HepG2 (cell line): ENCODE results near the gene NPBWR2. TPM values are rescaled to one million over a fixed set of nuclear protein-coding genes. Genes with fewer than 3 reads are reported as not detected.

Experiments used
- ATAC-seq: fragments of 200-7000 bp; cut with Tn5 transposase; 3 replicates; pipeline ENCODE4 v1.9.1; 2020; ENCODE audit warnings: mild to moderate bottlenecking, moderate library complexity
- BruUV-seq: library from RNA; stranded (reverse); fragments of 400-500 nt; replicated peaks from 2 replicates; lab custom pipeline; 2021; lab: Mats Ljungman, UMichigan
- CTCF ChIA-PET: fragments of 300-600 bp; formaldehyde crosslinking; extraction: SDS; loops from one replicate; lab custom pipeline; 2021; ENCODE audit warnings: low total read pairs, inconsistent platforms, low intra/inter-chr PET ratio; lab: Yijun Ruan, JAX
- POLR2A ChIA-PET: fragments of 350-600 bp; sonication (Branson Sonifier 250); formaldehyde crosslinking; loops from one replicate; lab custom pipeline; 2020; ENCODE audit warnings: antibody characterized with exemption, inconsistent platforms; lab: Yijun Ruan, JAX
- DNase-seq: peaks from one replicate; pipeline ENCODE4 v3.0.0-alpha.2; 2015; ENCODE audit warnings: low spot score
- FAIRE-seq: peaks from 3 replicates; lab custom pipeline; 2011; peaks lifted over from hg19 to GRCh38; lab: Jason Lieb, UNC
- H2AFZ ChIP-seq: one replicate; pipeline ENCODE4 v1.6.1; 2011; ENCODE audit warnings: low read length, inconsistent platforms
- H3K27ac ChIP-seq: fragments of 300-600 bp; 3 replicates; pipeline ENCODE4 v1.8.0; 2011; ENCODE audit warnings: mixed run types, mild to moderate bottlenecking, mixed read lengths, low read length, inconsistent platforms; ENCODE audit not compliant: insufficient read depth; ENCODE audit errors: extremely low read length
- H3K27me3 ChIP-seq, 2 experiments: fragments of 200-600 bp in 1 of 2; 2 replicates in 1 of 2; 3 replicates in 1 of 2; pipeline versions ENCODE4 v1.6.0 to v1.8.0; 2011; ENCODE audit warnings: low read length in 2 of 2, mild to moderate bottlenecking in 2 of 2, moderate library complexity in 2 of 2, inconsistent platforms in 1 of 2; ENCODE audit not compliant: insufficient read depth in 2 of 2, control insufficient read depth in 1 of 2
- H3K36me3 ChIP-seq, 2 experiments: fragments of 200-600 bp in 1 of 2; replicated peaks in 1 of 2; 2 replicates in 1 of 2; 3 replicates in 1 of 2; pipeline versions ENCODE4 v1.5.1 to v1.8.0; 2011; ENCODE audit warnings: low read length in 2 of 2, inconsistent platforms in 1 of 2; ENCODE audit not compliant: insufficient read depth in 2 of 2, control insufficient read depth in 1 of 2
- H3K4me1 ChIP-seq: 2 replicates; pipeline ENCODE4 v1.5.1; 2012; ENCODE audit warnings: low read length, inconsistent platforms; ENCODE audit not compliant: insufficient read depth
- H3K4me2 ChIP-seq: 2 replicates; pipeline ENCODE4 v1.6.0; 2011; ENCODE audit warnings: low read depth, low read length, inconsistent platforms
- H3K4me3 ChIP-seq, 3 experiments: fragments of 200-600 bp in 1 of 3; sonication (generic), shearing (Covaris generic) in 1 of 3; replicated peaks in 1 of 3; 2 replicates each; pipeline ENCODE4 v1.5.1; 2011 to 2016; ENCODE audit warnings: low read length in 3 of 3, inconsistent platforms in 2 of 3, low read depth in 2 of 3, mild to moderate bottlenecking in 2 of 3, control low read depth in 1 of 3, mixed read lengths in 1 of 3; ENCODE audit not compliant: insufficient read depth in 1 of 3
- H3K79me2 ChIP-seq: one replicate; pipeline ENCODE4 v1.6.1; 2011; ENCODE audit warnings: low read length, inconsistent platforms; ENCODE audit not compliant: insufficient read depth
- H3K9ac ChIP-seq: 2 replicates; pipeline ENCODE4 v1.6.0; 2011; ENCODE audit warnings: mild to moderate bottlenecking, low read depth, low read length, inconsistent platforms; ENCODE audit not compliant: insufficient read depth
- H3K9me3 ChIP-seq: 2 replicates; pipeline ENCODE4 v1.5.1; 2012; ENCODE audit warnings: mild to moderate bottlenecking, low read length
- H4K20me1 ChIP-seq: 2 replicates; pipeline ENCODE4 v1.6.0; 2011; ENCODE audit warnings: inconsistent platforms, mild to moderate bottlenecking, low read length, moderate library complexity; ENCODE audit not compliant: insufficient read depth
- CBFB ChIP-seq: sonication (generic); formaldehyde crosslinking; IDR thresholded peaks from 2 replicates; pipeline ENCODE4 v1.4.0; 2020; ENCODE audit warnings: missing genetic modification reagents
- EEA1 ChIP-seq: sonication (generic); formaldehyde crosslinking; IDR thresholded peaks from 2 replicates; pipeline ENCODE4 v1.5.1; 2020; ENCODE audit warnings: mild to moderate bottlenecking, missing genetic modification reagents, borderline replicate concordance
- NR2F6 ChIP-seq, 2 experiments: IDR thresholded peaks; 2 replicates each; pipeline ENCODE4 v1.6.1; 2016; ENCODE audit warnings: antibody characterized with exemption in 1 of 2, mild to moderate bottlenecking in 1 of 2
- ZBTB20 ChIP-seq: sonication (generic); formaldehyde crosslinking; IDR thresholded peaks from 2 replicates; pipeline ENCODE4 v1.8.1; 2023; ENCODE audit warnings: missing genetic modification reagents, low read depth, mild to moderate bottlenecking, borderline replicate concordance
- ZNF337 ChIP-seq: sonication (generic); formaldehyde crosslinking; IDR thresholded peaks from 2 replicates; pipeline ENCODE4 v1.5.1; 2020; ENCODE audit warnings: missing genetic modification reagents, low read depth, mild to moderate bottlenecking, borderline replicate concordance
- ZNF564 ChIP-seq: sonication (generic); formaldehyde crosslinking; IDR thresholded peaks from 2 replicates; pipeline ENCODE4 v1.8.1; 2023; ENCODE audit warnings: mild to moderate bottlenecking, missing genetic modification reagents
- WGBS: methylation state at CpG from one replicate; pipeline ENCODE4 v1.1.6; 2017; ENCODE audit warnings: low lambda C conversion rate; 5-methylcytosine and 5-hydroxymethylcytosine counted together
- in situ Hi-C: cut with HindIII; loops from 2 replicates; pipeline ENCODE4 v1.10.0; 2017; ENCODE audit warnings: low pct_unique_long_range_greater_than_20kb; ENCODE audit not compliant: extremely low pct_ligation_motif_present
- intact Hi-C: fragments of 100-400 bp; cut with micrococcal nuclease; formaldehyde crosslinking; loops from one replicate; pipeline ENCODE4 v1.10.0; 2022; ENCODE audit not compliant: unreplicated experiment
- polyA plus RNA-seq, 8 experiments: library from polyadenylated mRNA; depleted of rRNA in 3 of 8; stranded (reverse) in 7 of 8; unstranded in 1 of 8; fragments of >200 nt; fragmentation: Illumina TruSeq in 4 of 8; extraction: Trizol in 4 of 8; gene quantifications; 2 replicates each; pipeline versions ENCODE4 v1.2.1 to v1.2.3, GENCODE V29; 2011 to 2016; ENCODE audit warnings: low read depth in 4 of 8, missing spikeins in 1 of 8, mixed read lengths in 1 of 8; ENCODE audit not compliant: insufficient read depth in 1 of 8
- total RNA-seq, 5 experiments: library from RNA; depleted of rRNA; stranded (reverse); fragments of >200 nt; fragmentation: Illumina TruSeq; extraction: Trizol; gene quantifications; 2 replicates each; pipeline ENCODE4 v1.2.3, GENCODE V29; 2016; ENCODE audit warnings: low read depth in 1 of 5
- TF ChIP-seq, protein P1 (sequence below): sonication (generic); formaldehyde crosslinking; IDR thresholded peaks from 2 replicates; pipeline ENCODE4 v1.4.0; 2020; ENCODE audit warnings: mild to moderate bottlenecking, missing genetic modification reagents, borderline replicate concordance
- TF ChIP-seq, protein P2 (sequence below): sonication (generic); formaldehyde crosslinking; IDR thresholded peaks from 2 replicates; pipeline ENCODE4 v1.4.0; 2020; ENCODE audit warnings: missing genetic modification reagents
- TF ChIP-seq, protein P3 (sequence below): sonication (generic); formaldehyde crosslinking; IDR thresholded peaks from 2 replicates; pipeline ENCODE4 v1.4.0; 2020; ENCODE audit warnings: missing genetic modification reagents, borderline replicate concordance
- TF ChIP-seq, protein P4 (sequence below): sonication (generic); formaldehyde crosslinking; IDR thresholded peaks from 2 replicates; pipeline ENCODE4 v1.5.1; 2020; ENCODE audit warnings: missing genetic modification reagents, mild to moderate bottlenecking, borderline replicate concordance
- TF ChIP-seq, protein P5 (sequence below): sonication (generic); formaldehyde crosslinking; IDR thresholded peaks from 2 replicates; pipeline ENCODE4 v1.5.0; 2020; ENCODE audit warnings: missing genetic modification reagents
- TF ChIP-seq, protein P6 (sequence below): sonication (generic); formaldehyde crosslinking; IDR thresholded peaks from 2 replicates; pipeline ENCODE4 v1.4.0; 2020; ENCODE audit warnings: mild to moderate bottlenecking, missing genetic modification reagents

Gene NPBWR2
- total and polyA plus RNA-seq, 2 of the 13 experiments (the other 11 are each of a cell fraction or from before 2014, with no cell fraction given), result not detected

DNA sequence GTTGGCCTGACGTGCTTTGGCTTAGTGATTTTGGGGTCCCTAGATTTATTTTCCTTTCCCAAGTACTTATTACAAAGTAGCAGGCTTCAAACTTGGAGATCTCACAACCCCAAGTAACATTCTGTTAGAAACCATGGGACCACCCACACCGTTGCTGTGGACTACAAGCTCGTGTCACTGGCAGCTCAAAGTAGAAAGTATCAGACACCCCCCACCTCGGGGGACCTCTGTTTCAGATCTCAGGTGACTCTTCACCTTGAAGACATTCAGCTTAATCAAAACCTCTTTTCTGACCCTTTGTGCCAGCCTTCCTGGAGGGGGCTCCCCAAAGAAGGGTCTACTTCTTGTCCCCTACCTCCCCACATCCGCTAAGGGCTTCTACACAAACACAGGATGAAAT is 41.2 kb upstream of the NPBWR2 start (continued):
- TF ChIP-seq, protein P1, sequence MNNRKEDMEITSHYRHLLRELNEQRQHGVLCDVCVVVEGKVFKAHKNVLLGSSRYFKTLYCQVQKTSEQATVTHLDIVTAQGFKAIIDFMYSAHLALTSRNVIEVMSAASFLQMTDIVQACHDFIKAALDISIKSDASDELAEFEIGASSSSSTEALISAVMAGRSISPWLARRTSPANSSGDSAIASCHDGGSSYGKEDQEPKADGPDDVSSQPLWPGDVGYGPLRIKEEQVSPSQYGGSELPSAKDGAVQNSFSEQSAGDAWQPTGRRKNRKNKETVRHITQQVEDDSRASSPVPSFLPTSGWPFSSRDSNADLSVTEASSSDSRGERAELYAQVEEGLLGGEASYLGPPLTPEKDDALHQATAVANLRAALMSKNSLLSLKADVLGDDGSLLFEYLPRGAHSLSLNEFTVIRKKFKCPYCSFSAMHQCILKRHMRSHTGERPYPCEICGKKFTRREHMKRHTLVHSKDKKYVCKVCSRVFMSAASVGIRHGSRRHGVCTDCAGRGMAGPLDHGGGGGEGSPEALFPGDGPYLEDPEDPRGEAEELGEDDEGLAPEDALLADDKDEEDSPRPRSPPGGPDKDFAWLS, result no peak
- TF ChIP-seq, protein P2, sequence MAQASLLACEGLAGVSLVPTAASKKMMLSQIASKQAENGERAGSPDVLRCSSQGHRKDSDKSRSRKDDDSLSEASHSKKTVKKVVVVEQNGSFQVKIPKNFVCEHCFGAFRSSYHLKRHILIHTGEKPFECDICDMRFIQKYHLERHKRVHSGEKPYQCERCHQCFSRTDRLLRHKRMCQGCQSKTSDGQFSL (CRISPR knock-in tag), result no peak
- TF ChIP-seq ZNF564 (CRISPR knock-in tag), result no peak

DNA sequence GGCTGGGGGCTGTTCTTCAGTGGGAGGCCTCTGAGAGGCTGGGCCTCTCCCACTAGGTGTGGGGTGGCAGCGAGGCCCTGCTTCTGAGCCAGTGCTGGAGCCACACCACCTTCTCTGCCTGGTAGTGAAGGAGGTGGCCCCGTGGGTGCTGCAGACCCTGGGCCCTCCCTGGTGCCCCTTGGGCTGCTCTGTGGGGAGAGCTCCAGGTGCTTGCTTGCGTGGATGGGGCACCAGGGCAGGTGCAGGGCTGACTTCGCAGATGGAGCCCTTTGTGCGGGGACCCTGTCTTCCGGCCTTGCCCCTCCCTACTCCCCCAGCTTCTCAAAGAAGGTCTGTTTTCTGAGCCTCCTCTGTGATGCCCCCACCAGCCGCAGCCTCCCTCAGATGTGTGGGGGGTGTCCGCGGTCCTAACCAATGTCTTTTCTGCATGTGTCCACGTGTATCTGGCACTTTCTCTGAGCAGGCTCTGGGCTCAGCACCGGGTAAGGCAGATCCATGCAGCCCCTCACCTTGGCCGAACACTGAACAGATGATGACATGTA is 39.6 kb upstream of the NPBWR2 start:
- Histone ChIP-seq H3K4me2 (no peak overlapping the region), H3K4me3 (no peak overlapping the region), H3K27me3 (peaks cover 2 to 21% of the 10 kb centered on the region in 2 experiments; a peak in 3 of 5 replicates), H3K36me3 (no peaks in the 10 kb centered on the region), H3K27ac (no peak overlapping the region), H3K9me3 (peaks cover 26% of the 10 kb centered on the region), H3K4me1 (peaks cover 4% of the 10 kb centered on the region; the same call in 1 of the 2 replicates), H4K20me1 (no peaks in the 10 kb centered on the region), H3K9ac (no peak overlapping the region), H2AFZ (no peak overlapping the region), H3K79me2 (no peaks in the 10 kb centered on the region)
- no peak for DNase-seq
- intact Hi-C loops, result no loop called here
- CTCF ChIA-PET, result no interaction called here
- POLR2A ChIA-PET, result no interaction called here
- no peak for ATAC-seq
- no TSS peak for BruUV-seq
- TF ChIP-seq, protein P3, sequence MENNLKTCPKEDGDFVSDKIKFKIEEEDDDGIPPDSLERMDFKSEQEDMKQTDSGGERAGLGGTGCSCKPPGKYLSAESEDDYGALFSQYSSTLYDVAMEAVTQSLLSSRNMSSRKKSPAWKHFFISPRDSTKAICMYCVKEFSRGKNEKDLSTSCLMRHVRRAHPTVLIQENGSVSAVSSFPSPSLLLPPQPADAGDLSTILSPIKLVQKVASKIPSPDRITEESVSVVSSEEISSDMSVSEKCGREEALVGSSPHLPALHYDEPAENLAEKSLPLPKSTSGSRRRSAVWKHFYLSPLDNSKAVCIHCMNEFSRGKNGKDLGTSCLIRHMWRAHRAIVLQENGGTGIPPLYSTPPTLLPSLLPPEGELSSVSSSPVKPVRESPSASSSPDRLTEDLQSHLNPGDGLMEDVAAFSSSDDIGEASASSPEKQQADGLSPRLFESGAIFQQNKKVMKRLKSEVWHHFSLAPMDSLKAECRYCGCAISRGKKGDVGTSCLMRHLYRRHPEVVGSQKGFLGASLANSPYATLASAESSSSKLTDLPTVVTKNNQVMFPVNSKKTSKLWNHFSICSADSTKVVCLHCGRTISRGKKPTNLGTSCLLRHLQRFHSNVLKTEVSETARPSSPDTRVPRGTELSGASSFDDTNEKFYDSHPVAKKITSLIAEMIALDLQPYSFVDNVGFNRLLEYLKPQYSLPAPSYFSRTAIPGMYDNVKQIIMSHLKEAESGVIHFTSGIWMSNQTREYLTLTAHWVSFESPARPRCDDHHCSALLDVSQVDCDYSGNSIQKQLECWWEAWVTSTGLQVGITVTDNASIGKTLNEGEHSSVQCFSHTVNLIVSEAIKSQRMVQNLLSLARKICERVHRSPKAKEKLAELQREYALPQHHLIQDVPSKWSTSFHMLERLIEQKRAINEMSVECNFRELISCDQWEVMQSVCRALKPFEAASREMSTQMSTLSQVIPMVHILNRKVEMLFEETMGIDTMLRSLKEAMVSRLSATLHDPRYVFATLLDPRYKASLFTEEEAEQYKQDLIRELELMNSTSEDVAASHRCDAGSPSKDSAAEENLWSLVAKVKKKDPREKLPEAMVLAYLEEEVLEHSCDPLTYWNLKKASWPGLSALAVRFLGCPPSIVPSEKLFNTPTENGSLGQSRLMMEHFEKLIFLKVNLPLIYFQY (CRISPR knock-in tag), result no peak
- TF ChIP-seq ZNF337 (CRISPR knock-in tag) (no peak), CBFB (CRISPR knock-in tag) (no peak), EEA1 (CRISPR knock-in tag) (no peak), NR2F6 (IDR thresholded peaks at IDR 0.05) (no peak), NR2F6 (CRISPR knock-in tag; IDR thresholded peaks at IDR 0.05) (no peak), ZBTB20 (CRISPR knock-in tag) (no peak)
- TF ChIP-seq, protein P4, sequence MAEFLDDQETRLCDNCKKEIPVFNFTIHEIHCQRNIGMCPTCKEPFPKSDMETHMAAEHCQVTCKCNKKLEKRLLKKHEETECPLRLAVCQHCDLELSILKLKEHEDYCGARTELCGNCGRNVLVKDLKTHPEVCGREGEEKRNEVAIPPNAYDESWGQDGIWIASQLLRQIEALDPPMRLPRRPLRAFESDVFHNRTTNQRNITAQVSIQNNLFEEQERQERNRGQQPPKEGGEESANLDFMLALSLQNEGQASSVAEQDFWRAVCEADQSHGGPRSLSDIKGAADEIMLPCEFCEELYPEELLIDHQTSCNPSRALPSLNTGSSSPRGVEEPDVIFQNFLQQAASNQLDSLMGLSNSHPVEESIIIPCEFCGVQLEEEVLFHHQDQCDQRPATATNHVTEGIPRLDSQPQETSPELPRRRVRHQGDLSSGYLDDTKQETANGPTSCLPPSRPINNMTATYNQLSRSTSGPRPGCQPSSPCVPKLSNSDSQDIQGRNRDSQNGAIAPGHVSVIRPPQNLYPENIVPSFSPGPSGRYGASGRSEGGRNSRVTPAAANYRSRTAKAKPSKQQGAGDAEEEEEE (CRISPR knock-in tag), result no peak
- TF ChIP-seq, protein P5, sequence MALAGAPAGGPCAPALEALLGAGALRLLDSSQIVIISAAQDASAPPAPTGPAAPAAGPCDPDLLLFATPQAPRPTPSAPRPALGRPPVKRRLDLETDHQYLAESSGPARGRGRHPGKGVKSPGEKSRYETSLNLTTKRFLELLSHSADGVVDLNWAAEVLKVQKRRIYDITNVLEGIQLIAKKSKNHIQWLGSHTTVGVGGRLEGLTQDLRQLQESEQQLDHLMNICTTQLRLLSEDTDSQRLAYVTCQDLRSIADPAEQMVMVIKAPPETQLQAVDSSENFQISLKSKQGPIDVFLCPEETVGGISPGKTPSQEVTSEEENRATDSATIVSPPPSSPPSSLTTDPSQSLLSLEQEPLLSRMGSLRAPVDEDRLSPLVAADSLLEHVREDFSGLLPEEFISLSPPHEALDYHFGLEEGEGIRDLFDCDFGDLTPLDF, result no peak
- TF ChIP-seq, protein P6, sequence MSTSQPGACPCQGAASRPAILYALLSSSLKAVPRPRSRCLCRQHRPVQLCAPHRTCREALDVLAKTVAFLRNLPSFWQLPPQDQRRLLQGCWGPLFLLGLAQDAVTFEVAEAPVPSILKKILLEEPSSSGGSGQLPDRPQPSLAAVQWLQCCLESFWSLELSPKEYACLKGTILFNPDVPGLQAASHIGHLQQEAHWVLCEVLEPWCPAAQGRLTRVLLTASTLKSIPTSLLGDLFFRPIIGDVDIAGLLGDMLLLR (CRISPR knock-in tag), result no peak
- in situ Hi-C loops, result no loop called here
- 38% methylated on average over 10 of the region's 12 CpGs for WGBS
- FAIRE-seq, result no peak
